Measurements from ENCODE around the gene DRD5. TPM values are rescaled to one million over a fixed set of nuclear protein-coding genes. Genes with fewer than 3 reads are reported as not detected.
"Not testable (repeated sequence)": the region's sequence is repeated elsewhere in the genome, so short reads cannot be mapped to it uniquely, and the experiment has no call there.

Gene DRD5
- total RNA-seq, 1 experiment from 2014 or later, result not detected

- no peaks in the 10 kb centered on the region for H3K9me2 ChIP-seq (replicated peaks; ENCODE audit: insufficient read depth, low read length)
Observed at GRCh38 chr4:9764155-9764696, 17.2 kb upstream of the DRD5 start.

GRCh38 chr4:9765091-9765490, 16.3 kb upstream of the DRD5 start:
- Histone ChIP-seq H3K4me1 (ENCODE audit: low read length) (no peaks in the 10 kb centered on the region), H3K79me2 (ENCODE audit: low read length) (no peaks in the 10 kb centered on the region), H2AFZ (ENCODE audit: low read length) (no peak overlapping the region), H3K9ac (ENCODE audit: low read length) (no peak overlapping the region), H3K27me3 (ENCODE audit: low read length) (no peaks in the 10 kb centered on the region), H3K9me3 (ENCODE audit: low read length) (no peaks in the 10 kb centered on the region), H3K9me2 (replicated peaks; ENCODE audit: insufficient read depth, low read length) (no peaks in the 10 kb centered on the region), H3K4me3 (ENCODE audit: low read length) (no peak overlapping the region), H3K27ac (ENCODE audit: low read length) (no peak overlapping the region), H3K36me3 (ENCODE audit: insufficient read depth, low read length) (no peaks in the 10 kb centered on the region), H3K4me2 (ENCODE audit: low read depth, low read length, poor library complexity, severe bottlenecking) (no peak overlapping the region), H4K20me1 (ENCODE audit: insufficient read depth, low read depth, low read length) (no peaks in the 10 kb centered on the region)
- DNase-seq, result peak; percentile 75

More at GRCh38 chr4:9764155-9764696, 17.2 kb upstream of the DRD5 start:
- Histone ChIP-seq H3K27ac (ENCODE audit: low read length) (no peak overlapping the region), H3K79me2 (ENCODE audit: low read length) (no peaks in the 10 kb centered on the region), H3K4me3 (ENCODE audit: low read length) (no peak overlapping the region), H3K27me3 (ENCODE audit: low read length) (no peaks in the 10 kb centered on the region), H2AFZ (ENCODE audit: low read length) (no peak overlapping the region), H3K4me1 (ENCODE audit: low read length) (no peaks in the 10 kb centered on the region), H3K9me3 (ENCODE audit: low read length) (no peaks in the 10 kb centered on the region), H3K9ac (ENCODE audit: low read length) (no peak overlapping the region), H4K20me1 (ENCODE audit: insufficient read depth, low read depth, low read length) (no peaks in the 10 kb centered on the region), H3K36me3 (ENCODE audit: insufficient read depth, low read length) (no peaks in the 10 kb centered on the region), H3K4me2 (ENCODE audit: low read depth, low read length, poor library complexity, severe bottlenecking) (no peak overlapping the region)
- no peak for DNase-seq

- Histone ChIP-seq H3K9ac (ENCODE audit: low read length) (no peak overlapping the region), H4K20me1 (ENCODE audit: insufficient read depth, low read depth, low read length) (no peaks in the 10 kb centered on the region), H3K9me2 (replicated peaks; ENCODE audit: insufficient read depth, low read length) (no peaks in the 10 kb centered on the region), H3K36me3 (ENCODE audit: insufficient read depth, low read length) (no peaks in the 10 kb centered on the region), H3K9me3 (ENCODE audit: low read length) (no peaks in the 10 kb centered on the region), H3K79me2 (ENCODE audit: low read length) (no peaks in the 10 kb centered on the region), H3K27me3 (ENCODE audit: low read length) (no peaks in the 10 kb centered on the region), H3K4me2 (ENCODE audit: low read depth, low read length, poor library complexity, severe bottlenecking) (no peak overlapping the region), H3K4me1 (ENCODE audit: low read length) (no peaks in the 10 kb centered on the region), H3K4me3 (ENCODE audit: low read length) (no peak overlapping the region), H3K27ac (ENCODE audit: low read length) (no peak overlapping the region), H2AFZ (ENCODE audit: low read length) (no peak overlapping the region)
- DNase-seq, result no peak
Observed at GRCh38 chr4:9769321-9769720, 12.1 kb upstream of the DRD5 start.

DNA sequence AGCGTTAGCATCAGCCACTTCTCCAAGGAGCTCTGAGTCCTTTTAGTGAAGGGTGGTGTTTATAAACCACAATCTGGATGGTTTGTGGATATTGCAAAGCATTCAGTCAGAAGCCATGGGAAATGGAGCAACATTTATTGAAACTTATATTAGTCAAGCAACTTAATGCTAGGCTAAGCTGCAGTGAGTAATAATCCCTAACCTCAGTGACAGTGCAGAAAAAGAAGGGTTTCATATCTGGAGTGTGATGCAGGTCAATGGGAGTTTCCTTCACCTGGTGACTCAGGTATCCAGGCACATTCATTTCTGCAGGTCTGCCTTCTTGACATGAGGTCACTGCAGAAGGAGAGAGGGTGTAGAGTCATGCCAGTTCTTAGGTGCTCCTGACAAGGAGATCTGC, 10.4 kb upstream of the DRD5 start:
- H3K4me3 ChIP-seq (ENCODE audit: low read length), result no peak overlapping the region
- H3K4me1 ChIP-seq (ENCODE audit: low read length), result no peaks in the 10 kb centered on the region
- H4K20me1 ChIP-seq (ENCODE audit: insufficient read depth, low read depth, low read length), result no peaks in the 10 kb centered on the region
- H3K9me2 ChIP-seq (replicated peaks; ENCODE audit: insufficient read depth, low read length), result no peaks in the 10 kb centered on the region
- no peaks in the 10 kb centered on the region for H3K79me2 ChIP-seq (ENCODE audit: low read length)
- H3K9ac ChIP-seq (ENCODE audit: low read length), result no peak overlapping the region
- H3K9me3 ChIP-seq (ENCODE audit: low read length), result no peaks in the 10 kb centered on the region
- DNase-seq, result no peak
- no peaks in the 10 kb centered on the region for H3K36me3 ChIP-seq (ENCODE audit: insufficient read depth, low read length)
- H2AFZ ChIP-seq (ENCODE audit: low read length), result no peak overlapping the region
- no peak overlapping the region for H3K27ac ChIP-seq (ENCODE audit: low read length)
- no peaks in the 10 kb centered on the region for H3K27me3 ChIP-seq (ENCODE audit: low read length)
- no peak overlapping the region for H3K4me2 ChIP-seq (ENCODE audit: low read depth, low read length, poor library complexity, severe bottlenecking)

- Histone ChIP-seq H3K9ac (ENCODE audit: low read length) (no peak overlapping the region), H3K9me2 (replicated peaks; ENCODE audit: insufficient read depth, low read length) (no peaks in the 10 kb centered on the region), H3K27ac (ENCODE audit: low read length) (no peak overlapping the region), H3K9me3 (ENCODE audit: low read length) (no peaks in the 10 kb centered on the region), H3K4me1 (ENCODE audit: low read length) (no peaks in the 10 kb centered on the region), H3K79me2 (ENCODE audit: low read length) (no peaks in the 10 kb centered on the region), H2AFZ (ENCODE audit: low read length) (no peak overlapping the region), H4K20me1 (ENCODE audit: insufficient read depth, low read depth, low read length) (no peaks in the 10 kb centered on the region), H3K4me3 (ENCODE audit: low read length) (no peak overlapping the region), H3K36me3 (ENCODE audit: insufficient read depth, low read length) (no peaks in the 10 kb centered on the region), H3K27me3 (ENCODE audit: low read length) (no peaks in the 10 kb centered on the region), H3K4me2 (ENCODE audit: low read depth, low read length, poor library complexity, severe bottlenecking) (no peak overlapping the region)
- no peak for DNase-seq
Observed at GRCh38 chr4:9773471-9773870, 8.0 kb upstream of the DRD5 start.

DNA sequence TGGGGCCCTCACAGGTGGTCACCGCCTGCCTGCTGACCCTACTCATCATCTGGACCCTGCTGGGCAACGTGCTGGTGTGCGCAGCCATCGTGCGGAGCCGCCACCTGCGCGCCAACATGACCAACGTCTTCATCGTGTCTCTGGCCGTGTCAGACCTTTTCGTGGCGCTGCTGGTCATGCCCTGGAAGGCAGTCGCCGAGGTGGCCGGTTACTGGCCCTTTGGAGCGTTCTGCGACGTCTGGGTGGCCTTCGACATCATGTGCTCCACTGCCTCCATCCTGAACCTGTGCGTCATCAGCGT, 652 bp downstream of the DRD5 start:
- no peak for DNase-seq
- H3K4me3 ChIP-seq (ENCODE audit: low read length), result no peak overlapping the region
- H2AFZ ChIP-seq (ENCODE audit: low read length), result no peak overlapping the region
- no peaks in the 10 kb centered on the region for H3K27me3 ChIP-seq (ENCODE audit: low read length)
- no peaks in the 10 kb centered on the region for H4K20me1 ChIP-seq (ENCODE audit: insufficient read depth, low read depth, low read length)
- H3K9me2 ChIP-seq (replicated peaks; ENCODE audit: insufficient read depth, low read length), result no peaks in the 10 kb centered on the region
- no peaks in the 10 kb centered on the region for H3K36me3 ChIP-seq (ENCODE audit: insufficient read depth, low read length)
- H3K9ac ChIP-seq (ENCODE audit: low read length), result no peak overlapping the region
- no peaks in the 10 kb centered on the region for H3K79me2 ChIP-seq (ENCODE audit: low read length)
- no peaks in the 10 kb centered on the region for H3K4me1 ChIP-seq (ENCODE audit: low read length)
- H3K27ac ChIP-seq (ENCODE audit: low read length), result no peak overlapping the region
- no peaks in the 10 kb centered on the region for H3K9me3 ChIP-seq (ENCODE audit: low read length)
- no peak overlapping the region for H3K4me2 ChIP-seq (ENCODE audit: low read depth, low read length, poor library complexity, severe bottlenecking)

DNA sequence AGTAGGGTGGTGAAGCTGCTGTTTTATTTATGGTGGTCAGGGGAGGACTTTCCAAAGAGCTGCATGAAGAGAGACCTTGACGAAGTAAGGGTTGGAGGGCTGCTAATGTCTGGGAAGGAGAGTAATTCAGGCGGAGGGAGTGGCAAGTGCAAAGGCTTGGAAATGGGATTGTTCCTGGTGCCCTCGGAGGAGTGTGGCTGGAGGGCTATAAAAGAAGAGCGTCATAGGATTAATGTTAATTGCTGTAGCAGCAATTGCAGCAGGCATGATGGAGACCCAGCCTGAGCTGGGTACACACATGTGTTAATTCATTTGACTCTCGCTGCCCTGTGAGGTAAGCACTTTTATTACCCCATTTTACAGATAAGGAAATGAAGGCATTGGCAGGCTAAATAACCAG, 4.5 kb downstream of the DRD5 start:
- H3K27ac ChIP-seq (ENCODE audit: low read length); H3K9me2 ChIP-seq (replicated peaks; ENCODE audit: insufficient read depth, low read length); H3K4me3 ChIP-seq (ENCODE audit: low read length); H3K36me3 ChIP-seq (ENCODE audit: insufficient read depth, low read length); H3K9ac ChIP-seq (ENCODE audit: low read length); H3K79me2 ChIP-seq (ENCODE audit: low read length); H3K4me1 ChIP-seq (ENCODE audit: low read length); H3K4me2 ChIP-seq (ENCODE audit: low read depth, low read length, poor library complexity, severe bottlenecking); H2AFZ ChIP-seq (ENCODE audit: low read length); H3K27me3 ChIP-seq (ENCODE audit: low read length); DNase-seq; H3K9me3 ChIP-seq (ENCODE audit: low read length); H4K20me1 ChIP-seq (ENCODE audit: insufficient read depth, low read depth, low read length): not testable (repeated sequence)

- Histone ChIP-seq H3K9me2 (replicated peaks; ENCODE audit: insufficient read depth, low read length) (no peaks in the 10 kb centered on the region), H3K9me3 (ENCODE audit: low read length) (no peaks in the 10 kb centered on the region), H3K36me3 (ENCODE audit: insufficient read depth, low read length) (no peaks in the 10 kb centered on the region), H3K27me3 (ENCODE audit: low read length) (no peaks in the 10 kb centered on the region), H3K27ac (ENCODE audit: low read length) (no peak overlapping the region), H2AFZ (ENCODE audit: low read length) (no peak overlapping the region), H3K4me1 (ENCODE audit: low read length) (no peaks in the 10 kb centered on the region), H3K9ac (ENCODE audit: low read length) (no peak overlapping the region), H3K79me2 (ENCODE audit: low read length) (no peaks in the 10 kb centered on the region), H3K4me2 (ENCODE audit: low read depth, low read length, poor library complexity, severe bottlenecking) (no peak overlapping the region), H4K20me1 (ENCODE audit: insufficient read depth, low read depth, low read length) (no peaks in the 10 kb centered on the region), H3K4me3 (ENCODE audit: low read length) (no peak overlapping the region)
- DNase-seq, result no peak
Observed at GRCh38 chr4:9792381-9792780, 10.9 kb downstream of the DRD5 start.

DNA sequence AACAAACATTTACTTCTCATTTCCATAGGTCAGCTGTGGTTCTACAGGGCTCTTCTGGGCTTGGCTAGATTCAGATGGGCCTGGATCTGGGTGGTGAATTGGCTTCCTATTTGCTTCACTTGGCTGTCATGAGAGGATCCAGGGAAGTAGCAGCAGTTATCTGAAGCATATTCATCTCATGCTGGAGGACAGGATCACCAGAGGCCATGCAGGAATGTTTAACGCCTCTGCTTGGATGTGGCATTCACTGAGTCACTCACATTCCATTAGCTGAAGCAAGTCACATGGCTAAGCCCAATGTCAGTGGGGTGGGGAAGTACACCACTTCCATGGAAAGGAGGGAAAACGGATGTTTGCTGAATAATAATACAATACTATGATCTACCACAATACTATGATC, 15.2 kb downstream of the DRD5 start:
- H3K4me3 ChIP-seq (ENCODE audit: low read length); DNase-seq; H3K9me3 ChIP-seq (ENCODE audit: low read length); H3K4me2 ChIP-seq (ENCODE audit: low read depth, low read length, poor library complexity, severe bottlenecking); H3K9ac ChIP-seq (ENCODE audit: low read length); H4K20me1 ChIP-seq (ENCODE audit: insufficient read depth, low read depth, low read length); H3K4me1 ChIP-seq (ENCODE audit: low read length); H3K36me3 ChIP-seq (ENCODE audit: insufficient read depth, low read length); H3K79me2 ChIP-seq (ENCODE audit: low read length); H3K27me3 ChIP-seq (ENCODE audit: low read length); H3K9me2 ChIP-seq (replicated peaks; ENCODE audit: insufficient read depth, low read length); H3K27ac ChIP-seq (ENCODE audit: low read length); H2AFZ ChIP-seq (ENCODE audit: low read length): not testable (repeated sequence)
